DMS53 treated with DMSO at 0.1 percent for 48 hours (cell line): ENCODE results near the gene PPP2R5C.
"Not testable (repeated sequence)": the region's sequence is repeated elsewhere in the genome, so short reads cannot be mapped to it uniquely, and the experiment has no call there.

Source experiments
- DNase-seq: peaks from one replicate; lab custom pipeline; 2025; ENCODE audit not compliant: unreplicated experiment; lab: John Stamatoyannopoulos, UW

The PPP2R5C gene

DNA sequence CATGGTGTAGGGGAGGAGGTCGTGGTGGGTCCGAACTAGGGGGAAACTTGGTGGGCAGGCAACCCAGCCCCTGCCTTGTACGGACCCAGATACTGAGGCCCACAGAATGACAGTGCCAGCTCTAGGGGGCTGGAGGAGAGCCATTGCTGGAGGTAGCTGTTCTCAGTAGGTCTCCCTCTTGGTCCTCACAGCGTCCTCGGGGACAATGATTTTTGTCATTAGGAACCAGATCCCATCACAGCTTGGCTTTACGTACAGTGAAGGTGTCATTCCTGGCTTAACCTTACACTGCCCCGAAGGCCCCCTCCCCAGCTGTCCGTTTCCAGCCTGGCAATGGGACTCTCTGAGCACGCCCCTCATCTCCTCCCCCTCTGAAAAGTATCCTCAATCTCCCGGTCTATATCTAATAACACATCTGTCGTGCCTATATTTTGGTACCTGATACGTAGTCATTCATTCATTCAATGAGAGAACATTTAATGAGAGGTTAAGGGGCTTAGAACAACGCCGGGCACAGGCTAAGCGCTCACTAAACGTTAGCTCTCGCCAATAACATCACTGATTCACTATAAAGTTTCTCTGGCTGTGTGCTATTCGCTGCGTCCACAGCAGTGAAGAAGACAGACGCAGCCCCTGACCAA lies 202.3 kb downstream of the PPP2R5C start:
- no peak for DNase-seq

DNA sequence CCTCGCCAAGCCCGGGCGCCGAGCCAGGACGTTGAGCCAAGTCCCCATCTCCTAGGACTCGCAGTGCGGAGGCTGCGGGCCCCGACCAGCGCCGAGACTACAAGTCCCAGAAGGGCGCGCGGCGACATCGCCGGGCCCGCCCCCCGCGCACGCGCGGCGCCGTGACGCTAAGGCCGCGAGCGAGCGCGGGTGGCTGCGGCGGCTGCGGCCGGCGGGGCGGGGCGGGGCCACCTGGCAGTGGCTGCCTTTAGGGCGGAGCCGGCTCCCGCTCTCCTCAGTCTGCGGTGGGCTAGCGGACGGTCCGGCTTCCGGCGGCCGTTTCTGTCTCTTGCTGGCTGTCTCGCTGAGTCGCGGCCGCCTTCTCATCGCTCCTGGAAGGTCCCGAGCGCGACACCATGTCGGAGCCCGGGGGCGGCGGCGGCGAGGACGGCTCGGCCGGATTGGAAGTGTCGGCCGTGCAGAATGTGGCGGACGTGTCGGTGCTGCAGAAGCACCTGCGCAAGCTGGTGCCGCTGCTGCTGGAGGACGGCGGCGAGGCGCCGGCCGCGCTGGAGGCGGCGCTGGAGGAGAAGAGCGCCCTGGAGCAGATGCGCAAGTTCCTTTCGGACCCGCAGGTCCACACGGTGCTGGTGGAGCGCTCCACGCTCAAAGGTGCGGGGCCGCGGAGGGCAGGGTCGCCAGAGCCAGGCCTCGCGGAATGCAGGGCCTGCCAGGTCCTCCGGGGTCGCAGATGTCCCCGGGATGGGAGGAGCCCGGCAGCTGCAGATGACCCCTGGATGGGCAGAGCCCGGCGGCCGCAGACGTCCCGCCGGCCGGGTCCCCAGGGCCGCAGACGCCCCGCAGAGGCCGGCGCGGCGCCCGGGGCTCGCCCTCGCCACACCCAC lies 203.0 kb downstream of the PPP2R5C start, which contains the start of gene DYNC1H1:
DYNC1H1 (plus strand) TSS at position 277 of the 884 bp plus-strand sequence; CDS start at position 396, 119 bp downstream.
- peak; percentile 61 for DNase-seq

DNA sequence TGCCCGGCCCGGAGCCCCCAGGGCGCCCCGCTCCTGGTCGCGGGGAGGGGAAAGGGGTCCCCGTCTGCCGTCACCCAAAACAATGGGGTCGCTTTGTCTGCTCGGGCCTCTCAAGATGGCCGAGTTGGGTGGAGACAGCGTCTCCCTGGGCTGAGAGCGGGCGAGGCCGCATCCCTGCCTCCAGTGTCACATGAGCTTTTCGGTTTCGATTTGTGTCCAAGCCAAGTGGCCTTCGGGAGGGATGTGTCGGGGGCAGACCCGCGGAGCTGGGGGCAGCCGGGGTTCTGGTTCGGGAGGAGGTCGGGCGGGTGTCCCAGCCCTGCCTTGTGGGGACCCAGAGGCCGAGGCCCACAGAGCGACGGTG lies 203.7 kb downstream of the PPP2R5C start:
- DNase-seq: no peak

DNA sequence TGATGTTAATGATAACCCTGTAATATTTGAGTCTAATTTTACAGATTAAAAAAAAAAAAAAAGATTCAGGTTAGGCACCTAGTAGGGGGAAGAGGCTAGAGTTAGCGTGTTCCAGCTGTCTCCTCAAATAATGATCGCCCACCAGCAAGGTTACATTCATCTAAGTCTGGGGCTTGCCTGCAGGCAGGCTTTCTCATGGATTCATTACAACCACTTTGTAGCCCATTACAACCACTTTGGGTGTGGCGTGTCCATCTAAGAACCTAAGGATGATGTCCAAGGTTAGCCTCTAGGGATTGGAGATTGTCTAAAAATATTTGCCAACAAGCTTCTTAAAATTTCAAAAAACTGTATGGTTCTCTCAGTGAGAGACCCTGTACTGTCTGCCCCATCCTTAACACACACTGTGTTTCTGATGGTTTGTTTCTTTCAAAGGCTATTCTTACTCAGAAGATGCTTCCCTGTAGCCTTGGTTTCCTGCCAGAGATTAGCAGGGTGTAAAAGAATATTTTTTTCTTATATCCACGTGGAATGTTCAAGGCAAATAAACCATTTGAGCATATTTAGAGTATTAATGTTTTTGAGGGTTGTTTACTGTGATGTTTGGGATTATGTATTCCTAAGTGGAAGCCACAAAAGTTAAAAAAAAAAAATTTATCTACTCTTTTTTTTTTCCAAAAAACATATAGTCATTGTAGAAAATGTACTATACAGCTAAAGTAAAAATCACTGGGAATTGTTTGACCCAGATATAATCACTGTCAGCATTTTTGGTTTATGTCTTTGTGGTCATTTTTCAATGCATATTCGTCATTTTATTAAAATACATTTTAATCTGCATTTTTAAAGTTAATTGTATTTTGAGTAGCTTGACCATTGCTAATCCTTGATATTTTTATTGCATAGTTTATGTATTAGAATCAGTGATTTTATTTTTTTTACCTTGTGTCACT lies 204.5 kb downstream of the PPP2R5C start:
- no peak for DNase-seq

DNA sequence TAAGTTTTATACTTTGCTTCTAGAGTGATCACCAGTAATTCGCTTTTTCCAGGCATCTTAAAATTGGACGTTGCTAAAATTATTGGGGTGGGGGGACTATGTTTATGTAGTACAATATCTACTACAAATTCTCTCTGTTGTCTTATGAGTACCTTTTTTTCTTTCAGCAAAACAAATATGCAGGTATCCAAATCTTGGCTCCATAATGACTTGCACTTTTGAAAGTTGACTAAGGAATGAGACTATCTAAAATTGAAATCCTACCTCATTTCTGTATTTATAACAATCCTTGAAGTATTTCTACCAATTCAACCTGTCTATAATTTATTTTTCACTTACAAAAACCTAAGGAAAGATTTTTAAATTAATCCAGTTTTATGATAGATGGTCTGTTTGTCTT lies 205.2 kb downstream of the PPP2R5C start:
- no peak for DNase-seq

DNA sequence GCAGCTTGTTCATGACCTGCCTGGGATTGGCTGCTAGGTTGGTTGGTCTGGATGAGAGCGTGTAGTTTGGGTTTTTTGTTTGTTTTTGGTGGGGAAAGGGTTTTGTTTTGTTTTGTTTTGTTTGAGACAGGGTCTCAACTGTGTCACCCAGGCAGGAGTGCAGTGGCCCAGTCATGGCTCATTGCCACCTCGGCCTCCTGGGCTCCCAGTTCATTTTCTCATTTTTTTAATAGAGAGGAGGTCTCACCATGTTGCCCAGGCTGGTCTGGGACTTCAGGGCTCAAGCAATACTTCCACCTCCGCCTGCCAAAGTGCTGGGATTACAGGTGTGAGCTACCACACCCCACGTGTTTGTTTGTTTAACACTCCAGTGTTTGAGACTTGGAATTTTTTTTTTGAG lies 206.7 kb downstream of the PPP2R5C start:
- no peak for DNase-seq

DNA sequence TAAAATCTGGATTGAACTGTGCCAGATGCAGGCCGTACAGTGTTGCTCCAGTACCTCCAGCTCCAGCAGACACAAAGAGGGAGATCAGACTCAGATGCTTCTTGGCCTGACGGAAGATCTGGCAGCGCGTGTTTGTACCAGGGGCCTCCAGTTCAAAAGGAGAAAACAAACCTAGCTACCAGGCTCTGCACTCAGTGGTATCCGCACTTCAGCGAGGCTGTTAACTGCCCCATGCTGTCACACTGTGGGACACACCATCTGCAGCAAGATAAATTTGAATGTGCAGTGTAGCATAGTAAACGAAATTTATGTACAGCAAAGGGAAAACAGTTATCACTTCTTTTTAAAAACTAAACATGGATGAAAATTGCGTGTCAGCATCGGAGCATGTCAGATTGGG lies 208.0 kb downstream of the PPP2R5C start:
- no peak for DNase-seq

DNA sequence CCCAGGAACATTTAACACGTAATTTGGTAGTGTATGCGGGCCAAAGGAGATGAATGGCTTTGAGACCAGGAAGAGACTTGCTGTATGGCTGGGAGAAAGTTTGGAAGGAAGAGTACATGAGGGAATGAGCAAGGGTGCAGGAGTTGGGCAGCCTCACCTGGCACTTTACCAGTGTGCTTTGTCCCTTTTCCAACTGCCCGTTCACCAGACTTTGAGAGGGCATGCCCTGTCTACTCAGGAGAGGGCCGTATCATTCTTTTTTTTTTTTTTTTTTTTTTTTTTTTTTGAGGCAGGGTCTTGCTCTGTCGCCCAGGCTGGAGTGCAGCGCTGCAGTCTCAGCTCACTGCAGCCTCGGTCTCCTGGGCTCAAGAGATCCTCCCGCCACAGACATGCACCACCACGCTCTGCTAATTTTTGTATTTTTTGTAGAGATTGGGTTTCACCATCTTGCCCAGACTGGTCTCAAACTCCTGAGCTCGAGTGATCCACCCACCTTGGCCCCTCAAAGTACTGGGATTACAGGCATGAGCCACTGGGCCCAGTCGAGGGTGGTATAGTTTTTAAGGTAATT lies 209.4 kb downstream of the PPP2R5C start:
- no peak for DNase-seq

DNA sequence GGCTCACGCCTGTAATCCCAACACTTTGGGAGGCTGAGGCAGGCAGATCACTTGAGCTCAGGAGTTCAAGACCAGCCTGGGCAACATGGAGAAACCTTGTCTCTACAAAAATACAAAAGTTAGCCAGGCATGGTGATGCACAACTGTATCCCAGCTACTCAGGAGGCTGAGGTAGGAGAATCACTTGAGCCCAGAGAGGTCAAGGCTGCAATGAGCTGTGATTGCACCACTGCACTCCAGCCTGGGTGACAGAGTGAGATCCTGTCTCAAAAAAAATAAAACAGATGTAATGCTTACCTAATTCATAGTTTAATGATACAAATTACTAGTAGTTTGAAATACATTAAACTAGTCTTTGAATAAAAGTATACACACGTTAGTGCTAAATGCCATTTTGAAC lies 209.9 kb downstream of the PPP2R5C start:
- DNase-seq: not testable (repeated sequence)

DNA sequence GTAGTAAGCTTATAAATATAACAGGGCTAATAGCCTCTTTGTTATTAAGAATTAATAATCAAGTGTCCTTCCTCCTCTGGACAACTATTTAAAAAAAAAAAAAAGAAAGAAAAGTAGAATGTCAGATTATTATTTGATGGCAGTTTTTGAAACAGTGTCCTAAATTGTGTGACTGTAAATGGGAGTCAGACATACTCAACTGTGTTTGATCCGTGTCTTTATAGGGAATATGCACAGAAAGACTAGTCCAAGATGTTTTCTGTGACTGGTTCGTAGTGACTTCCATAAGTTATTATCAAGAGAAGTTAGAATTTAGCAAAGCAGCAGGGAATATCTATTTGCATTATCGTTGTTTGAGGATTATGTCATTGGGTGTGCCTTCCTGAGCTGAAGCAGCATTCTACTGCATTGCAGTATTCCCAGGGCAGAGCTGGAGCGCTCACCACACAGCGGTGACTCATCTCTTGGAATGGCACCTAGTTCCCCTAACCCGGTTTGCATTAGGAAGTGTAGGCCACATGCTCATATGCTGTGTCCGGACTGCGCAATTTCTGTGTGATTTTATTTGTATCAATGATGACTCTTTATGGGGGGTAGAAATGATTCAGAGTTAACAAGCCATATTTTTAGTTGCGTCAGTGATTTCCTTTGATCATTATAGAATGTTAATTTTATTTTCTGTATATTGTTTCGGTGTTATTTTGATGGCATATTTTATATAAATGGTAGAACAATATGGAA lies 210.8 kb downstream of the PPP2R5C start:
- peak; percentile 38 for DNase-seq

DNA sequence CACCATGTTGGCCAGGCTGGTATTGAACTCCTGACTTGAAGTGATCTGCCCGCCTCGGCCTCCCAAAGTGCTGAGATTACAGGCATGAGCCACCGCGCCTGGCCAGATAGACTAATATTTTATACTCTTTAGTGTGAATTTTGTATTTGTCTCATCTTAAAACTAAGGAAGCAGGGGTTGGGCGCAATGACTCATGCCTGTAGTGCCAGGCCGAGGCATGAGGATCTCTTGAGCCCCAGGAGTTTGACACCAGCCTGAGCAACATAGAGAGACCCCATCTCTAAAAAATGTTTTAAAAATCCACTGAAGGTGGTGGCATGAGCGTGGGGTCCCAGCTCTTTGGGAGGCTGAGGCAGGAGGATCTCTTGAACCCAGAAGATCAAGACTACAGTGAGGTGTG lies 211.8 kb downstream of the PPP2R5C start:
- no peak for DNase-seq

DNA sequence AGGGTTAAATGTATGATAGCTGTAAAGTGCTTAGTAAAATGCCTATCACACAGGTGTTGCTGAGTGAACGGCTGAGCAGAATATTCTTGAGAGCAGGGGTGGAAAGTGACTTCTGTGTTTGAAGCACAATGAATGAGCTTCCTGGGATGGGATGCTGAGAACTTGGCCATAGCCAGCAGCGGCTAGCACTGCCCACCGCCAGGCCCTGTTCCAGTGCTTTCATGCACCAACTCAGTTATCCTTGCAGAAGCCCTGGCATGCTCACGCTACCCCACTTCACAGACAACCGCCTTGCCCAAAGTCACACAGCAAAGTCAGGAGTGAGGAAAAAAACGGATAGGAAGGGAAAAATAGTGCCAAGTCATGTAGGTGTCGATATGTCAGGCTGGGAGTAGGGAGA lies 213.7 kb downstream of the PPP2R5C start:
- DNase-seq: no peak
